WTC11 (cell line): ENCODE results near the gene EPHB3. TPM values are rescaled to one million over a fixed set of nuclear protein-coding genes. Genes with fewer than 3 reads are reported as not detected.

Experiments used
- ATAC-seq: fragments of 200-7000 bp; cut with Tn5 transposase; 2 replicates; pipeline ENCODE4 v1.10.0; 2021; ENCODE audit warnings: mild to moderate bottlenecking, moderate library complexity
- CTCF ChIA-PET: fragments of 300-600 bp; sonication (Branson Sonifier 250); formaldehyde crosslinking; loops from one replicate; lab custom pipeline; 2021; ENCODE audit warnings: antibody characterized with exemption; lab: Charles Lee
- POLR2A ChIA-PET: fragments of 350-600 bp; sonication (Branson Sonifier 250); formaldehyde crosslinking; loops from one replicate; lab custom pipeline; 2021; ENCODE audit warnings: antibody characterized with exemption; lab: Charles Lee
- DNase-seq: peaks from one replicate; pipeline ENCODE4 v3.0.0; 2021; ENCODE audit warnings: low spot score
- H3K27ac Mint-ChIP-seq: 2 replicates; pipeline ENCODE4 v1.8.0; 2021; ENCODE audit warnings: mixed read lengths
- H3K27me3 Mint-ChIP-seq: 2 replicates; pipeline ENCODE4 v1.8.0; 2021; ENCODE audit warnings: low read depth, mild to moderate bottlenecking, moderate library complexity, mixed read lengths
- H3K36me3 Mint-ChIP-seq: 2 replicates; pipeline ENCODE4 v1.8.0; 2021; ENCODE audit warnings: mixed read lengths
- H3K4me1 Mint-ChIP-seq: 2 replicates; pipeline ENCODE4 v1.8.0; 2022; ENCODE audit warnings: mixed read lengths
- H3K4me3 Mint-ChIP-seq: 2 replicates; pipeline ENCODE4 v1.8.0; 2021; ENCODE audit warnings: mild to moderate bottlenecking, moderate library complexity, mixed read lengths
- H3K9me3 Mint-ChIP-seq: 2 replicates; pipeline ENCODE4 v1.8.0; 2021; ENCODE audit warnings: mixed read lengths
- ATF1 ChIP-seq: sonication (generic); formaldehyde crosslinking; IDR thresholded peaks from 2 replicates; pipeline ENCODE4 v1.8.1; 2023; ENCODE audit warnings: mild to moderate bottlenecking, moderate library complexity, missing genetic modification reagents
- CBFB ChIP-seq: sonication (generic); formaldehyde crosslinking; IDR thresholded peaks from 2 replicates; pipeline ENCODE4 v1.8.1; 2022; ENCODE audit warnings: mild to moderate bottlenecking, low read depth, missing genetic modification reagents
- FOXP1 ChIP-seq: sonication (generic); formaldehyde crosslinking; IDR thresholded peaks from 2 replicates; pipeline ENCODE4 v1.8.0; 2022; ENCODE audit warnings: missing genetic modification reagents, mild to moderate bottlenecking, moderate library complexity, borderline replicate concordance
- GRHL2 ChIP-seq: fragments of 250-450 bp; sonication (Bioruptor Pico); IDR thresholded peaks from 2 replicates; pipeline ENCODE4 v1.8.0; 2022; ENCODE audit warnings: mild to moderate bottlenecking, moderate library complexity; ENCODE audit not compliant: insufficient replicate concordance, severe bottlenecking
- JAZF1 ChIP-seq: fragments of 250-450 bp; sonication (Bioruptor Pico); IDR thresholded peaks from 2 replicates; pipeline ENCODE4 v1.9.0; 2021; ENCODE audit warnings: moderate library complexity, mild to moderate bottlenecking, inconsistent platforms
- SMAD4 ChIP-seq: sonication (generic); formaldehyde crosslinking; IDR thresholded peaks from 2 replicates; pipeline ENCODE4 v1.8.0; 2022; ENCODE audit warnings: mild to moderate bottlenecking, missing genetic modification reagents
- ZBTB21 ChIP-seq: sonication (generic); formaldehyde crosslinking; IDR thresholded peaks from 2 replicates; pipeline ENCODE4 v1.8.1; 2023; ENCODE audit warnings: mild to moderate bottlenecking, missing genetic modification reagents, borderline replicate concordance
- ZNF281 ChIP-seq: sonication (generic); formaldehyde crosslinking; IDR thresholded peaks from 2 replicates; pipeline ENCODE4 v1.8.0; 2023; ENCODE audit warnings: mild to moderate bottlenecking, missing genetic modification reagents
- total RNA-seq: library from RNA; stranded (reverse); gene quantifications from 3 replicates; pipeline ENCODE4 v1.2.3, GENCODE V29; 2021
- TF ChIP-seq, protein P1 (sequence below): fragments of 250-450 bp; sonication (Bioruptor Pico); conservative IDR thresholded peaks from 2 replicates; pipeline ENCODE4 v1.9.0; 2021; ENCODE audit warnings: mild to moderate bottlenecking
- TF ChIP-seq, protein P2 (sequence below): sonication (generic); formaldehyde crosslinking; IDR thresholded peaks from 2 replicates; pipeline ENCODE4 v1.8.0; 2023; ENCODE audit warnings: missing genetic modification reagents
- TF ChIP-seq, protein P3 (sequence below): fragments of 250-450 bp; sonication (Bioruptor Pico); IDR thresholded peaks from 2 replicates; pipeline ENCODE4 v1.8.0; 2021; ENCODE audit warnings: mild to moderate bottlenecking

The EPHB3 gene
- total RNA-seq, 1 experiment from 2014 or later, result 11.4 TPM

DNA sequence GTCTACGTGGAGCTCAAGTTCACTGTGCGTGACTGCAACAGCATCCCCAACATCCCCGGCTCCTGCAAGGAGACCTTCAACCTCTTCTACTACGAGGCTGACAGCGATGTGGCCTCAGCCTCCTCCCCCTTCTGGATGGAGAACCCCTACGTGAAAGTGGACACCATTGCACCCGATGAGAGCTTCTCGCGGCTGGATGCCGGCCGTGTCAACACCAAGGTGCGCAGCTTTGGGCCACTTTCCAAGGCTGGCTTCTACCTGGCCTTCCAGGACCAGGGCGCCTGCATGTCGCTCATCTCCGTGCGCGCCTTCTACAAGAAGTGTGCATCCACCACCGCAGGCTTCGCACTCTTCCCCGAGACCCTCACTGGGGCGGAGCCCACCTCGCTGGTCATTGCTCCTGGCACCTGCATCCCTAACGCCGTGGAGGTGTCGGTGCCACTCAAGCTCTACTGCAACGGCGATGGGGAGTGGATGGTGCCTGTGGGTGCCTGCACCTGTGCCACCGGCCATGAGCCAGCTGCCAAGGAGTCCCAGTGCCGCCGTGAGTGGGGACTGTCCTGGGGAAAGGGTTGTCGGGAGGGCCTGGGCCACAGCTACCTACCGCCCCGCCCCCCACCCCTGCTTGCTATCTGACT, 11.2 kb downstream of the EPHB3 start:
- CTCF ChIA-PET, result interaction anchor here (0.5 to 1.2 kb wide), 2 partner anchors 11 to 201 kb away, joined by 3 to 5 read pairs; partner anchors contain the start of gene EPHB3
- Mint-ChIP-seq H3K36me3 (peaks cover 7% of the 10 kb centered on the region), H3K27ac (no peak overlapping the region), H3K4me1 (peaks cover 56% of the 10 kb centered on the region), H3K4me3 (no peak overlapping the region), H3K9me3 (no peaks in the 10 kb centered on the region), H3K27me3 (peaks cover 64% of the 10 kb centered on the region)
- ATAC-seq (no peak), DNase-seq (no peak)
- POLR2A ChIA-PET, result interaction anchor here (0.6 kb wide), 1 partner anchor 33 kb away, joined by 3 read pairs; no protein-coding TSS in a partner anchor
- 0 out of 2 replicates have a peak, but pooled peaks have one; percentile 17 for TF ChIP-seq FOXP1
- TF ChIP-seq ATF1 (CRISPR knock-in tag), result no peak

DNA sequence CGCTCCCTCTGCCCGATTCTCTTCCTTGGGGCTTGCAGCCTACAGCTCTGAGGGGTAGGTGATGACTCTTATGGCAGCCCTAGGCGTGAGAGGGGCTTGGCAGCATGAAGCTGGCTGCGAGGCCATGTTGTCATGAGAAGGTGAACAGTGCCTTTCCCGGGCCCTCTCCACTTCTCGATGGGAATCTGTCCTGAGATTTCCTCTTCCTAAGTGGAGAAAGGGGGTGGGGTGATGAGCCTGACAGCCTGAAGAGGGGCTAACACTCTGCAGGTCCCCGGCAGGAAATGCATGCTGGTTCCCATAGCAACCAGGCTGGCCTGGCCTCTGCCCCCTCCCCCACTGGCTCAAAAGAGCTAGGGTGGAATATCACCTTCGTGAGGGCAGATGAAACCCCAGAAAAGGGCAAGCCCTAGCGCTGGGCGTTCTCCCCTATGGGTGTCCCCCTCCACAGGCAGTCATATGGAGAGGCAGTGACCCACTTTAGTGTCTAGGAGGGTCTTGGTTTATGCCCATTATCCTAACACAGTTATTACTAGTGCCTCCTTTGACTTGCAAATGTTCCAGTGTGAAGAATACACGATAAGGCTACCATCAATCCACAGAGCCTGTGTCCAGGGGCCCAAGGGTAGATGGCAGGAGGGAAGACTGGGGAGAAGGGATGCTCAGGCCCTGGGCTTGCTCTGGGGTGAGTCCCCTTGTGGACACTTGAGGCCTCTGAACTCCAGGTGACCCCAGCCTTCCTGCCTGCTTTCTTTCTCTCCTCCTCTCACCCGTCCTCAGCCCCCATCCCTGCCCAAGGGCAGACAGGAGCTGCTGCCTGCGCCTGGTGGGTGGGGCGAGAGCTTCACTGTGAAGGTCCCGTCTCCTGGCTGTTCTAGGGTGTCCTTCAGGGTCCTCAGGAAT, 13.2 kb downstream of the EPHB3 start:
- Mint-ChIP-seq H3K27me3 (peaks cover 45% of the 10 kb centered on the region), H3K36me3 (peaks cover 7% of the 10 kb centered on the region), H3K27ac (no peak overlapping the region), H3K4me3 (peak overlapping the region; percentile 45), H3K4me1 (peaks cover 61% of the 10 kb centered on the region), H3K9me3 (no peaks in the 10 kb centered on the region)
- POLR2A ChIA-PET, result interaction anchor here (1.5 to 1.7 kb wide), 2 partner anchors 13 to 137 kb away, joined by 4 to 5 read pairs; partner anchors contain the start of genes EPHB3 and MAGEF1
- DNase-seq (peak; percentile 82), ATAC-seq (peak; percentile 82)
- TF ChIP-seq ZNF281 (CRISPR knock-in tag), result peak; percentile 88
- TF ChIP-seq ZBTB21 (CRISPR knock-in tag), result peak; percentile 20; the same call in 1 of the 2 replicates
- TF ChIP-seq, protein P1, sequence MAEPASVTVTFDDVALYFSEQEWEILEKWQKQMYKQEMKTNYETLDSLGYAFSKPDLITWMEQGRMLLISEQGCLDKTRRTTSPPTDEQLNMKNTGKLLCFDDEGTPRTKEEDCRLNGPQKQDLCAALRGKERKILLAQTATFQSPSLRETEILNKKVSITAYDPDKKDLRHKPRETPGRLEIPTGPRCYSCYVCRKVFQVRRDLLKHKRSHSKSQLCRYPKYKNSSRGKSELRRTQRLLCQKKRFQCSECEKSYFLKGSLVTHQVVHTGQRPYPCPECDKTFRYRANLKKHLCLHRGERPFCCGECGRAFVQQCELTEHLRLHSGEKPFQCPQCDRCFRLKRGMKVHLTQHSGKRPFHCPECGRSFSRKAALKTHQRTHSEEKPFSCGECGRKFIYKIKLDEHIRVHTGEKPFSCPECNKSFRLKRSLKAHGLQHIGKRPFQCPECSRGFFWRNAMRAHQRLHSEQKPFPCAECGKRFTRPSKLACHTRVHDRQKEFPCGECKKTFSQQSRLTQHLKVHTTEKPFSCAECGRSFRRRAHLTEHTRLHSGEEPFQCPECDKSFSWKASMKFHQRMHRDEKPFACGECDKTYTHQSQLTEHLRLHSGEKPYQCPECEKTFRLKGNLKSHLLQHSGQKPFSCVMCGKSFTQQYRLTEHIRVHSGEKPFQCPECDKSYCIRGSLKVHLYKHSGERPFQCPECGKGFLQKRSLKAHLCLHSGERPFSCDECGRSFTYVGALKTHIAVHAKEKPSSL, result no peak
- TF ChIP-seq, protein P2, sequence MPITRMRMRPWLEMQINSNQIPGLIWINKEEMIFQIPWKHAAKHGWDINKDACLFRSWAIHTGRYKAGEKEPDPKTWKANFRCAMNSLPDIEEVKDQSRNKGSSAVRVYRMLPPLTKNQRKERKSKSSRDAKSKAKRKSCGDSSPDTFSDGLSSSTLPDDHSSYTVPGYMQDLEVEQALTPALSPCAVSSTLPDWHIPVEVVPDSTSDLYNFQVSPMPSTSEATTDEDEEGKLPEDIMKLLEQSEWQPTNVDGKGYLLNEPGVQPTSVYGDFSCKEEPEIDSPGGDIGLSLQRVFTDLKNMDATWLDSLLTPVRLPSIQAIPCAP (CRISPR knock-in tag), result no peak
- no peak for TF ChIP-seq CBFB (CRISPR knock-in tag)
- no peak for TF ChIP-seq SMAD4 (CRISPR knock-in tag)
- no peak for TF ChIP-seq JAZF1 (CRISPR knock-in tag)
- CTCF ChIA-PET, result interaction anchor here (0.5 to 3.9 kb wide), 21 partner anchors 9 to 233 kb away, joined by 3 to 37 read pairs (median 4); partner anchors contain the start of gene EPHB3

DNA sequence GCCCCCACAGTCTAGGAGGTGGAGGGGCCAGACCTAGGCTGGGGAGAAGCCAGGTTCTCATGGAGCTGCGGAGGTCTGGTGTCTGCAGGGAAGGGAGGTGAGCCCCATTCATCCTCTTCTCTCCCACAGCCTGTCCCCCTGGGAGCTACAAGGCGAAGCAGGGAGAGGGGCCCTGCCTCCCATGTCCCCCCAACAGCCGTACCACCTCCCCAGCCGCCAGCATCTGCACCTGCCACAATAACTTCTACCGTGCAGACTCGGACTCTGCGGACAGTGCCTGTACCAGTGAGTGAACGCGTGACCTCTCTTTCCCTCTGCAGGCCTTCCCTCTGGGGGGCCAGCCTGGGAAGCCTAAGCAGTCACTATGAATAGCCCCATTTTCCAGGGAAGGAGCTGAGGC, 14.1 kb downstream of the EPHB3 start:
- H3K27ac Mint-ChIP-seq, result no peak overlapping the region
- POLR2A ChIA-PET, result interaction anchor here (1.5 to 1.7 kb wide), 2 partner anchors 14 to 136 kb away, joined by 4 to 5 read pairs; partner anchors contain the start of genes EPHB3 and MAGEF1
- TF ChIP-seq, protein P3, sequence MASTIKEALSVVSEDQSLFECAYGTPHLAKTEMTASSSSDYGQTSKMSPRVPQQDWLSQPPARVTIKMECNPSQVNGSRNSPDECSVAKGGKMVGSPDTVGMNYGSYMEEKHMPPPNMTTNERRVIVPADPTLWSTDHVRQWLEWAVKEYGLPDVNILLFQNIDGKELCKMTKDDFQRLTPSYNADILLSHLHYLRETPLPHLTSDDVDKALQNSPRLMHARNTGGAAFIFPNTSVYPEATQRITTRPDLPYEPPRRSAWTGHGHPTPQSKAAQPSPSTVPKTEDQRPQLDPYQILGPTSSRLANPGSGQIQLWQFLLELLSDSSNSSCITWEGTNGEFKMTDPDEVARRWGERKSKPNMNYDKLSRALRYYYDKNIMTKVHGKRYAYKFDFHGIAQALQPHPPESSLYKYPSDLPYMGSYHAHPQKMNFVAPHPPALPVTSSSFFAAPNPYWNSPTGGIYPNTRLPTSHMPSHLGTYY, result no peak
- TF ChIP-seq GRHL2 (CRISPR knock-in tag), result no peak
- peaks cover 36% of the 10 kb centered on the region for H3K27me3 Mint-ChIP-seq
- no peak overlapping the region for H3K4me3 Mint-ChIP-seq
- ATAC-seq (no peak), DNase-seq (no peak)
- CTCF ChIA-PET, result interaction anchor here (0.5 to 3.9 kb wide), 17 partner anchors 8 to 175 kb away, joined by 3 to 37 read pairs (median 4); partner anchors contain the start of gene EPHB3
- no peaks in the 10 kb centered on the region for H3K9me3 Mint-ChIP-seq
- peaks cover 9% of the 10 kb centered on the region for H3K36me3 Mint-ChIP-seq
- peaks cover 56% of the 10 kb centered on the region for H3K4me1 Mint-ChIP-seq
